Lower lobe of right lung (tissue), 2 donors: ENCODE results near the gene CCNY. TPM values are rescaled to one million over a fixed set of nuclear protein-coding genes. Genes with fewer than 3 reads are reported as not detected.

Experiments
- ATAC-seq, 2 donors: fragments of 200-7000 bp; cut with Tn5 transposase; one replicate each; pipeline ENCODE4 v1.9.1; 2020 to 2022; ENCODE audit warnings: mild to moderate bottlenecking in 2 of 2, moderate library complexity in 2 of 2
- DNase-seq: peaks from one replicate; pipeline ENCODE4 v3.0.0-alpha.2; 2020
- H3K27ac ChIP-seq: fragments of 200-600 bp; one replicate; pipeline ENCODE4 v1.8.0; 2022
- H3K27me3 ChIP-seq: fragments of 200-600 bp; one replicate; pipeline ENCODE4 v1.8.0; 2022; ENCODE audit warnings: low read depth
- H3K36me3 ChIP-seq: fragments of 200-600 bp; one replicate; pipeline ENCODE4 v1.8.0; 2022; ENCODE audit warnings: mild to moderate bottlenecking
- H3K4me1 ChIP-seq: fragments of 200-600 bp; one replicate; pipeline ENCODE4 v1.8.0; 2022
- H3K4me3 ChIP-seq: fragments of 200-600 bp; one replicate; pipeline ENCODE4 v1.8.0; 2022; ENCODE audit warnings: mild to moderate bottlenecking
- H3K9me3 ChIP-seq: fragments of 200-600 bp; one replicate; pipeline ENCODE4 v1.8.0; 2022
- CTCF ChIP-seq: fragments of 200-600 bp; IDR thresholded peaks from one replicate; pipeline ENCODE4 v1.8.0; 2022; ENCODE audit warnings: antibody characterized with exemption, mild to moderate bottlenecking
- intact Hi-C: fragments of 100-400 bp; cut with DNase I; formaldehyde crosslinking; loops from one replicate; pipeline ENCODE4 v1.11.0; 2022
- total RNA-seq: library from RNA; stranded (reverse); fragmentation: NEBNext Ultra II Directional; extraction: Animal tissue kit (Norgen Biotek cat#: 25700); gene quantifications from one replicate; pipeline ENCODE4 v1.2.1, GENCODE V29; 2021
- donor health status: DM: no; HTN: yes; CAD: no; lungs with severe emphysema.

The CCNY gene
- total RNA-seq, 1 donor from 2014 or later = 64.5 TPM

- no peak overlapping the region for H3K27ac ChIP-seq
- ATAC-seq = no peak
Measured at GRCh38 chr10:35359056-35359455, 22.7 kb downstream of the CCNY start.

GRCh38 chr10:35359873-35360272 is 23.6 kb downstream of the CCNY start:
- Histone ChIP-seq H3K27ac (no peak overlapping the region), H3K4me1 (peaks cover 40% of the 10 kb centered on the region), H3K4me3 (no peak overlapping the region), H3K27me3 (no peaks in the 10 kb centered on the region), H3K9me3 (no peaks in the 10 kb centered on the region), H3K36me3 (no peaks in the 10 kb centered on the region)
- no peak for ATAC-seq
- no peak for DNase-seq
- TF ChIP-seq CTCF = no peak
- intact Hi-C loops = no loop called here

More at GRCh38 chr10:35359056-35359455, 22.7 kb downstream of the CCNY start:
- H3K4me3 ChIP-seq = no peak overlapping the region
- TF ChIP-seq CTCF = no peak
- H3K4me1 ChIP-seq = peaks cover 34% of the 10 kb centered on the region
- no peaks in the 10 kb centered on the region for H3K27me3 ChIP-seq
- intact Hi-C loops = no loop called here
- H3K36me3 ChIP-seq = no peaks in the 10 kb centered on the region
- no peaks in the 10 kb centered on the region for H3K9me3 ChIP-seq
- DNase-seq = no peak

GRCh38 chr10:35362701-35363350 is 26.5 kb downstream of the CCNY start:
- ATAC-seq (peak in 1 of 2 donors; percentile 13), DNase-seq (no peak)
- Histone ChIP-seq H3K27me3 (no peaks in the 10 kb centered on the region), H3K4me1 (peaks cover 22% of the 10 kb centered on the region), H3K9me3 (no peaks in the 10 kb centered on the region), H3K27ac (no peak overlapping the region), H3K4me3 (no peak overlapping the region), H3K36me3 (no peaks in the 10 kb centered on the region)
- intact Hi-C loops = no loop called here
- no peak for TF ChIP-seq CTCF

GRCh38 chr10:35363587-35363986 is 27.3 kb downstream of the CCNY start:
- H3K4me1 ChIP-seq = peaks cover 23% of the 10 kb centered on the region
- DNase-seq = no peak
- H3K4me3 ChIP-seq = no peak overlapping the region
- no peaks in the 10 kb centered on the region for H3K27me3 ChIP-seq
- intact Hi-C loops = no loop called here
- no peaks in the 10 kb centered on the region for H3K36me3 ChIP-seq
- no peak overlapping the region for H3K27ac ChIP-seq
- no peak for TF ChIP-seq CTCF
- ATAC-seq = no peak
- no peaks in the 10 kb centered on the region for H3K9me3 ChIP-seq

GRCh38 chr10:35364808-35365207 is 28.5 kb downstream of the CCNY start:
- no peaks in the 10 kb centered on the region for H3K27me3 ChIP-seq
- peaks cover 32% of the 10 kb centered on the region for H3K4me1 ChIP-seq
- H3K27ac ChIP-seq = no peak overlapping the region
- intact Hi-C loops = no loop called here
- TF ChIP-seq CTCF = no peak
- ATAC-seq (no peak), DNase-seq (no peak)
- no peaks in the 10 kb centered on the region for H3K9me3 ChIP-seq
- H3K36me3 ChIP-seq = no peaks in the 10 kb centered on the region
- H3K4me3 ChIP-seq = no peak overlapping the region
